ENCODE data around the gene CCM2. TPM values are rescaled to one million over a fixed set of nuclear protein-coding genes. Genes with fewer than 3 reads are reported as not detected.

CCM2 gene
- polyA plus RNA-seq, 10 donors = 37.7 to 44.1 (median 40.4) TPM

DNA sequence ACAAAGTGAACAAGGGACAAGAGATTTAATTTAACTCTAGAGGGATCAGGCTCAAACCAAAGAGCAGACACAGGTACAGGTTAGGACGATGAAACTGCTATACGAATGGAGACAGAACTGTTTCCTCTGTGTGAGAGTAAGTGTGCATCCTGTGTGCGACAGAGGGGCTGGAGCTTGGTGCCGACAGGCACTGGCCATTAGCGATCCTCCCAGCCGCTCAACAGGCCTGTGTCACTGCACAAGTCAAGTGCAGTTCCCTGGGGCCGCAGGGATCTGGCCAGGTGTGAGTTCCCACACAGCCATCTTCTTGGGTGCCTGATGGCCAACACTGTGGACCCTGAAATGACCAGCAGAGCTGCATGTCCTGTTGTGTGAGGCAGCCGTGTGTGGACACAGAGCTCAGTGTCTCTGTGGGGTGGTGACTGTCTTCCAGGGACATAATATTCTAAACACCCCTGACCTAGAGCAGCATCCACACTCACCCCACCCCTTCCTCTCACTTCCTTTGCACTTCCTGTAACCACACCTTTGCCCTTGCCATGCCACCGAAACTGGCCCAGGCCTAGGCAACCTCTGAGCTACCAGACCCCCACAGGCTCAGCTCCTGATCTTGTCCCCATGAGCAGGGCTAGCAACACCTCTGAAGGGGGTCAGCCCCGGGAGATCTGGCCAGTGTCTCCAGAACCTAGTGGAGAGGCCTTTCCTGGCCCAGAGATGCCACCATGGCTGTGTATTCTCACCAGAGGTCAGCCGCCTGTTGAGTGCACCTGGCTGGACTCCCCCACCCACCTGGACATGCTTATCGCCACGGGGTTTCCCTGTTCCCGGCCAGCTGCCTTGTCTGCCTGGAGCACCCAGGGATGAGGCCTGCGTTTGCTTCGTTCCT lies 123.2 kb downstream of the CCM2 start:
- DNase-seq = no peak

DNA sequence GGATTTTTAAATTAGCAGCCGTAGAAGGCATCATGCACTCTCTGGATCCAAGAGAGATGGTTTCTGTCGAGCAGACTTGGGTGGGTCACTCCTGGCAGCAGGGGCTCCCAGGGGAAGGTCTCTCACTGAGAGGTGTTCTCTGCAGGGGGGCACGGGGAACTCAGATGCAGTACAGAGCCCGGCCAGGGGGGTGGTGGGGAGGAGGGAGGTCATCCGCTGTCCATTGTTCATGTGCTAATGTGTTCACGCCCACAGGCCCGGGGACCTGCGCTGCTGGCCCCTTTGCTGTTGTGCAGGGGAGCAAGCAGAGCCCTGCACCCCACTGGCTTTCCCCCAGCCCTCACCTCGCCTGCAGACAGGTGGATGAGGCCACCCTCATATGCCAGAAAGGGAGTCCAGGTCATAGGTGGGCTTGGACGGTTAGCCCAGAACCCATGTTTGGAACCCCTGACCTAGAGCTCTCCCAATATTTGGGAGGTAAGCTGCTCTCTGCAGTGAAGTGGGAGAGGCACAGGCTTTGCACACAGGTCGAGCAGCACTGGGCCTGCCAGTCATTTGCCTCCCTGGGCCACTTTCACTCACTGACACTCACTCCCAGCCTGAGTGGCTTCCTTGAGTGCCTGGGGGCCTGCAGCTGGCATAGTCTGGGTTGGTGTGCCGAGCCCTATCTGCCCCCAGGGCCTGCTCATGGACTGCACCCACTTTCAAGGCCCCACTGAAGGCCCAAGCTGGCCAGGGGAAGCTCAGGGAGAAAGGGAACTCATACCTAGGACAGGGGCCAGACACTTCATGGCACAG lies 124.1 kb downstream of the CCM2 start:
- DNase-seq = no peak

DNA sequence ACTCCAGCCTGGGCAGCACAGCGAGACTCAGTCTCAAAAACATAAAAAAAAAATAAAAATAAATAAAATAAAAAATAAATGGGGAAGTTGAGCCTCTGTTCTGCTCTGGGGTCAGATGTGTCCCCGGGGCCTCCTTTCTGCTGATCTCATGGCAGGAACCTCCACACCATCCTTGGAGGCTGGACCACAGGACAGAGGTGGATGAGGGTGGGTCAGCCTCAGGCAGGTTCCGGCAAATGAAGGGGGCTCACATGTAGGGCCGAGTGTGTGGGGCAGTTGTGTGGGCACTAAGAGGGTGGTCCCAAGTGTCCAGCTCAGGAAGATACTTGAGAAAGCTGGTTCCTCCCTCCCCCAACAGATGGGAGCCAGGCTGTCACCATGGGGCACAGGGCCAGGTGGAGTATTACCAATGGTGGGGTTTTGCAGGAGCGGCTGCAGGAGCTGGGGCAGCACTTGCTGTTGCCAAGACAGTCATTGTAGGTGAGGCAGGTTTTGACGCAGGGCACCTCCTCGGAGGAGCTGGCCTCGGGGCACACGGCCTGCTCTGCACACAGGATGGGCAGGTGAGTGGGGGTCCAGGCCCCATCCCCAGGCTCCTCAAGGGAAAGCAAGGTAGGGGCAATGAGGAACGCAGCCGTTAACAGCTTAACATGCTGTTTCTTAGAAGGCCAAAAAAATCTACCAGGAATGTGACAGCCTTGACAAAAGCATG lies 125.3 kb downstream of the CCM2 start:
- DNase-seq = no peak

Other genes with a start within 250 kb of the CCM2 start
- 1,000 to 10,000 TPM in 1 of 10 donors, 100 to 1,000 TPM in 9; 727 to 1,030 (median 805) TPM for gene PPIA, start 203.5 kb upstream of the CCM2 start, polyA plus RNA-seq (ENCODE audit: insufficient read length in 10 of 10)
- 100 to 1,000 TPM; 128 to 176 (median 139) TPM for gene H2AZ2, start 152.1 kb upstream of the CCM2 start, polyA plus RNA-seq (ENCODE audit: insufficient read length in 10 of 10)
- gene PURB, start 114.7 kb upstream of the CCM2 start, polyA plus RNA-seq (ENCODE audit: insufficient read length in 10 of 10) = 10 to 100 TPM; 27.4 to 40.8 (median 35.1) TPM
- gene MYO1G, start 21.2 kb upstream of the CCM2 start, polyA plus RNA-seq (ENCODE audit: insufficient read length in 10 of 10) = 1 to 10 TPM in 4 of 10 donors, under 1 TPM in 6; 0.42 to 6.6 (median 0.81) TPM
- 1 to 10 TPM; 4.0 to 8.4 (median 5.7) TPM for gene NACAD, start 88.8 kb downstream of the CCM2 start, polyA plus RNA-seq (ENCODE audit: insufficient read length in 10 of 10)
- gene TBRG4, start 111.5 kb downstream of the CCM2 start, polyA plus RNA-seq (ENCODE audit: insufficient read length in 10 of 10) = 10 to 100 TPM; 31.4 to 44.2 (median 37.5) TPM
- gene RAMP3, start 157.6 kb downstream of the CCM2 start, polyA plus RNA-seq (ENCODE audit: insufficient read length in 10 of 10) = 1 to 10 TPM; 1.7 to 6.9 (median 4.9) TPM